ENCODE measurements around the gene PPP6R3.
"Not testable (repeated sequence)": the region's sequence is repeated elsewhere in the genome, so short reads cannot be mapped to it uniquely, and the experiment has no call there.

The PPP6R3 gene

DNA sequence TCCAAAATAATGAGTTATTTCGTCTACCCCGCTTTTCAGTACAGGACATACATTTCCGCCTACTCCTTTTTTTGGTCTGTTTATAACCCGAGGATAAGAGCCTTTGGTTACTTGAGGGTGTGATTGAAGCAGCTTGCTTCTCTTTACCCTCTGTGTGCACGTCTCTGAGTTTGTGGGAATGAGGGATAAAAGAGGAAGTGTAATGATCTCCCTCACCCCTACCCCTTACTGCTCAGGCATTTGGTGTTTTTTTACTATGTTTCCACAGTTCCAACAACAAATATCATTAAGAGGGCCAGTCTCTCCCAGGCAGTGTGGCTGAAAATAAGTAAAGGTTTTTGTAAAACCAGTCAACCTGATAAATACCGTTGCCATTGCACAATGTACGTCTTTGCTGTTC, 140.6 kb downstream of the PPP6R3 start:
- DNase-seq (ENCODE audit: low spot score): no peak

DNA sequence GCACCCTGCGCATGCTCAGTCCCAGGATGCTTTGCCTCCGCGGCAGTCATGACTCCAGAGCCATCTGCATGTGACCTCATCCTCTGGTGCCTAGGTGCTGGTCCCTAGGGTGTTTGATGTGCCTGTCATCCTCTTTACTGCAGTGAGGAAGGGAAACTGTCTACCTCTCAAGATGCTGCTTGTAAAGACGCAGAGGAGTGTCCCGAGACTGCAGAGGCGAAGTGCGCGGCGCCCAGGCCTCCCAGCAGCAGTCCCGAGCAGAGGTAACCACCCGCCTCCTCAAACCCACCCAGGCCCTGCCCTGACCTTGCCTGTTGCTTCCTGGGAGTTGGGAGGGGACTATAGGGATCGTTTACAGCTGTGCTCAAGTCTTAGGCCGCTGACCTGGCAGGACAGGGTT, 149.2 kb downstream of the PPP6R3 start:
- no peak for DNase-seq (ENCODE audit: low spot score)

DNA sequence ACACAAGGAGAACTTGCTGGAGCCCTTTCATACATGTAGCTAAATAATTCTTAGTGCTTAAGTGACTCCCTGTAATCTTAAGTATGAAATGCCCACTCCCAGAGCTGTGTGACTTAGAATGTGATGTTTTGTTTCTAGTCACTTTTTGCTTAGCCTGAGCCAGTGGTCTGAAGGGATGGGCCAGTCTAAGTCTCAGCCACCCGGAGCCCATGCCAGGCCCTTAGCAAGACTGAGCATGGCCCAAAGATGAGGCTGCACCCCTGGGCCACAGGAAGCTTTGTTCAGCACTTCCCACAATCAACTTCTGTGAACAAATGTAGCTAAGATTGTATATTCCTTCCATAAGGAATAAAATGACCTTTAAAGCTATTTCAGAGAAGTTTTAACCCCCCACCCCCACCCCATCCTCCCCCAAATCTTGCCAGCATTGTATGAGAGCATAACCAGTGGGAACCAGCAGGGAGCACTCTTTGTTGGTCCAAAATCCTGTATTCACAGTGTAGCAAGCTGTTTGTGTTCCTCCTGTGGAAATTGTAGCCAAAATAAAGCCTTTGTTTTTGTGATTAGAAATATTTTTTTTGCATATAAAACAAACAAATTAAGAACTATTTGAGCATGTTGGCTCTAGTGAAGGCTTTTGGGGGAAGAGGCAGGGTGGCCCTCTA, 150.0 kb downstream of the PPP6R3 start:
- no peak for DNase-seq (ENCODE audit: low spot score)

DNA sequence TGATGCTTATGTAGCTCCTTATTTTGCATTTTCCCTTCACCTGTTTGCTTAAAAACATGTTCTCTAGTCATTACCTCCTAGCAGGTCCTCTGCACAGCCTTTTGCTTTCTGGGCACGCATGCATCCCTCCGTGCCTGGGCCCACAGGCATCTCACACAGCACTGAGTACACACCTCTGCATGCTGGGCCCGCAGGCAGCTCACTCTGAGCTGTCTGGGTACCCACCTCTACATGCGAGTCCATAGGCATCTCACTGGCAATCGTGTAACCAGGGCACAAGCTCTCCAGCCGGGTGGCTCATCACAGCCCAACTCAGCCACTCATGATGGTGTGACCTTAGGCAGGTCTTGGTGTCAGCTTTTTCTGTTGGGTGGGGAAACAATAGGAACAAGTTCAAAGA, 155.1 kb downstream of the PPP6R3 start:
- DNase-seq (ENCODE audit: low spot score): no peak

DNA sequence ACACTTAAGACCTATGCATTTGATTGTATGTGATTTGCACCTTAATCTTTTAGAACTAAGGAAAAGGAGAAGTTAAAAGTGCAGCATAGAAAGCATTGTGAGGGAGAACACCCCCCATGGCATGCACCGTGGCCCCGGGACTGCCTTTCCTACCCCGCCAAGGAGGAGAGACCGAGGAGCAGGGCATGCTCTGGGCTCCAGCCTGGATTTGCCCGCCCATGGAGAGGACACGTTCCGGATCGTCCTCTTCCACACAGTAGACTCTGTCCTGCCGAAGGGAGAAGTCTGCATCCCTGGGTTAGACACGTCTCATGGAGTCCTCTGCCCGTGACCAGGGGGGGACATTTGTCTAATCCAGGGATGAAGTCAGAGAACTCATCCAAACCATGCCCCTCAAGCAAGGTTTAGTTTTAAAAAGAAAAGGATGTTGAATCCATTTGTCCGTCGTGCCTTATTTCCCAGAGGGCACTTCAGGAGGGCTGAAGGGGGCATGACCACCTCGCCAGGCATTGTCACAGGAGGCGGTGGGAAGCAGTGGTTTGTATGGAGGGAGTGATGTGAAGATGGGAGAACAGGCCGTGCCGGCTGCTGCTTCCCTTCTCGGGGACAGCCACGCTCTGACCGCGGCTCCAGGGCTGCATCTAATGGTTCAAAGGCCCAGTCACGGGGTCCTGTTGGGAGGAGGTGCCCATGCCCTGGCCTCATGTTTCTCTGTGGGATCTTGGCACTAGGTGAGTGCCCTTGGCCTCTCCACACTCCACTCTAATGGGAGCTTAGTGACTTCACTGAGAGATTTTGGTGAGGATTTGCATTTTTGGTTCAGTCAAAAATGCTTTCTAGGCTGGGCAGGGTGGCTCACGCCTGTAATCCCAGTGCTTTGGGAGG, 157.6 kb downstream of the PPP6R3 start:
- no peak for DNase-seq (ENCODE audit: low spot score)

DNA sequence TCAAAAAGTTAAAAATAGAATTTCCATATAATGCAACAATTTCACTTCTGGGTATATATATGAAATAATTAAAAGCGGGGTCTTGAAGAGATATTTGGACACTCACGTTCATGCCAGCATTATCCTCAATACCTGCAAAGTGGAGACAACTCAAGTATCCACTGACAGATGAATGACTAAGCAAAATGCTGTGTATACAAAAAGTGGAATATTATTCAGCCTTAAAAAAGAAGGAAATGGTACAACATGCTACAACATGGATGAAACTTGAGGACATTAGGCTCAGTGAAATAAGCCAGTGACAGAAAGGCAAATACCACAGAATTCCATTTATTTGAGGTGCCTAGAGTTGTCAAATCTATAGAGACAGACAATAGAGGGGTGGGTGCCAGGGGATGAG, 161.3 kb downstream of the PPP6R3 start:
- no peak for DNase-seq (ENCODE audit: low spot score)

DNA sequence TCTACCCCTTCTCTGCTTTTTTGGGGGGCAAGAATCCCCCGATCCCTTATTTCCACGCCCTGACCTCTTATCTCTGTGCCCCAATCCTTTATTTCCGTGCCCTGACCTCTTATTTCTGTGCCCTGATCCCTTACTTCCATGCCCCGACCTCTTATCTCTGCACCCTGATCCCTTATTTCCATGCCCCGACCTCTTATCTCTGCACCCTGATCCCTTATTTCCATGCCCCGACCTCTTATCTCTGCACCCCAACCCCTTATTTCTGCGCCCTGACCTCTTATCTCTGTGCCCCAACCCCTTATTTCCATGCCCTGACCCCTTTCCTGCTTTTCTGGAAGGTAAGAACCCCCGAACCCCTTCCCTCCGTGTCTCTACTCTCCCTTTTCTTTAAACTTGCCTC, 163.2 kb downstream of the PPP6R3 start:
- DNase-seq (ENCODE audit: low spot score): not testable (repeated sequence)

DNA sequence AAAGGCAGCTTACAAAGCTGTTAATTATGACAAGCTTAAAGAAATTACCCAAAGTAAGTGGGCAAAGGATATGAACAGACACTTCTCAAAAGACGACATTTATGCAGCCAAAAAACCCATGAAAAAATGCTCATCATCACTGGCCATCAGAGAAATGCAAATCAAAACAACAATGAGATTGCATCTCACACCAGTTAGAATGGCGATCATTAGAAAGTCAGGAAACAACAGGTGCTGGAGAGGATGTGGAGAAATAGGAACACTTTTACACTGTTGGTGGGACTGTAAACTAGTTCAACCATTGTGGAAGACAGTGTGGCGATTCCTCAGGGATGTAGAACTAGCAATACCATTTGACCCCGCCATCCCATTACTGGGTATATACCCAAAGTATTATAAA, 164.5 kb downstream of the PPP6R3 start:
- not testable (repeated sequence) for DNase-seq (ENCODE audit: low spot score)

DNA sequence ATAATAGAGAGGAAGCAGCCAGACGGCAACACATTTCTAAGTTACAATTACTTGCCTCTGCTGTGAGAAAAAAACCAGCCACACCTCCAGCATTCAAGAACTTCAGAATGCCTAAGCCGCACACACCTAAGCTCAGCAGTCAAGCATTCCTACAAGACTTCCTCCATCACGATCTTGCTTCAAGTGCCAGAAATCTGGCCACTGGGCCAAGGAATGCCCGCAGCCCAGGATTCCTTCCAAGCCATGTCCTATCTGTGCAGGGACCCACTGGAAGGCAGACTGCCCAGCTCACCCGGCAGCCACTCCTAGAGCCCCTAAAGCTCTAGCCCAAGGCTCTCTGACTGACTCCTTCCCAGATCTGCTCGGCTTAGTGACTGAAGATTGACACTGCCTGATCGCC, 165.7 kb downstream of the PPP6R3 start:
- not testable (repeated sequence) for DNase-seq (ENCODE audit: low spot score)

DNA sequence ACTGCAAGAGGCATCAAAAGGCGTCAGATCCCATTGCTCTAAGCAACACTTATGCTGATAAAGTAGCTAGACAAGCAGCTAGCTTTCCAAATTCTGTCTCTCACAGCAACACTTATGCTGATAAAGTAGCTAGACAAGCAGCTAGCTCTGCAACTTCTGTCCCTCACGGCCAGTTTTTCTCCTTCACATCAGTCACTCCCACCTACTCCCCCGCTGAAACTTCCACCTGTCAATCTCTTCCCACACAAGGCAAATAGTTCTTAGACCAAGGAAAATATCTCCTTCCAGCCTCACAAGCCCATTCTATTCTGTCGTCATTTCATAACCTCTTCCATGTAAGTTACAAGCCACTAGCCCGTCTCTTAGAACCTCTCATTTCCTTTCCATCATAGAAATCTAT, 168.3 kb downstream of the PPP6R3 start:
- not testable (repeated sequence) for DNase-seq (ENCODE audit: low spot score)

DNA sequence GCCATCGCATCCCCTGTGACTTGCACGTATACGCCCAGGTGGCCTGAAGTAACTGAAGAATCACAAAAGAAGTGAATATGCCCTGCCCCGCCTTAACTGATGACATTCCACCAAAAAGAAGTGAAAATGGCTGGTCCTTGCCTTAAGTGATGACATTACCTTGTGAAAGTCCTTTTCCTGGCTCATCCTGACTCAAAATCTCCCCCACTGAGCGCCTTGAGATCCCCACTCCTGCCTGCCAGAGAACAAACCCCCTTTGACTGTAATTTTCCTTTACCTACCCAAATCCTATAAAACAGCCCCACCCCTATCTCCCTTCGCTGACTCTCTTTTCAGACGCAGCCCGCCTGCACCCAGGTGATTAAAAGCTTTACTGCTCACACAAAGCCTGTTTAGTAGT, 171.8 kb downstream of the PPP6R3 start:
- DNase-seq (ENCODE audit: low spot score): not testable (repeated sequence)

DNA sequence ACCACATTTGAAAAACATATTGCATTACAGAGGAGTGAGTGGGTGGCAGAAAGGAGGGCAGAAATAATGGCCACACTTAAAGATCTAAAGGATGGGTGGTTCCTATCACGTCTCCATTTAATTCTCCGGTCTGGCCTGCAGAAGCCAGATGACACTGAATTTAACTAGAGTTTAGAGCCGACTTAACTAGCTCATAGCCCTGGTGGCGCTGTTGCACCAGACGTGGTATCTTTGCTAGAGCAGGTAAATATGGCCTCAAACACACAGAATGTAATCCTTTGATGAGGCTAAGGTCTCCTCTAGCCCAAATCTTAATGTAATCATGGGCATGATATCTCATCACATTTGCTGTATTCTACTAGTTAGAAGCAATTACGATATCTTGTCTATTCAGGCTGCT, 172.2 kb downstream of the PPP6R3 start:
- no peak for DNase-seq (ENCODE audit: low spot score)

DNA sequence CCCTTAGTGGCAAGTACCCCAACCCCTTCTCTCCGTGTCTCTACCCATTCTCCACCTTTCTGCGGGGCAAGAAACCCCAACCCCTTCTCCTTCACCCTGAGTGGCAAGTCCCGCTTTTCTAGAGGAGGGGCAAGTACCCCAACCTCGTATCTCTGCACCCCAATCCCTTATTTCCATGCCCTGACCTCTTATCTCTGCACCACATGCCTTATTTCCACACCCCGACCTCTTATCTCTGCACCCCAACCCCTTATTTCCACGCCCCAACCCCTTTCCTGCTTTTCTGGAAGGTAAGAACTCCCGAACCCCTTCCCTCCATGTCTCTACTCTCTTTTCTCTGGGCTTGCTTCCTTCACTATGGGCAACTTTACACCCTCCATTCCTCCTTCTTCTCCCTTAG, 174.1 kb downstream of the PPP6R3 start:
- not testable (repeated sequence) for DNase-seq (ENCODE audit: low spot score)

DNA sequence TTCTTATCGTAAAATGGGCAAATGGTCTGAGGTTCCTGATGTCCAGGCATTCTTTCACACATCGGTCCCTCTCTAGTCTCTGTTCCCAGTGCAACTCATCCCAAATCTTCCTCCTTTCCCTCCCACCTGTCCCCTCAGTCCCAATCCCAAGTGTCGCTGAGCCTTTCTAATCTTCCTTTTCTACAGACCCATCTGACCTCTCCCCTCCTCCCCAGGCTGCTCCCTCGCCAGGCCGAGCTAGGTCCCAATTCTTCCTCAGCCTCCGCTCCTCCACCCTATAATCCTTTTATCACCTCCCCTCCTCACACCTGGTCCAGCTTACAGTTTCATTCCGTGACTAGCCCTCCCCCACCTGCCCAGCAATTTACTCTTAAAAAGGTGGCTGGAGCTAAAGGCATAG, 174.6 kb downstream of the PPP6R3 start:
- DNase-seq (ENCODE audit: low spot score): not testable (repeated sequence)

DNA sequence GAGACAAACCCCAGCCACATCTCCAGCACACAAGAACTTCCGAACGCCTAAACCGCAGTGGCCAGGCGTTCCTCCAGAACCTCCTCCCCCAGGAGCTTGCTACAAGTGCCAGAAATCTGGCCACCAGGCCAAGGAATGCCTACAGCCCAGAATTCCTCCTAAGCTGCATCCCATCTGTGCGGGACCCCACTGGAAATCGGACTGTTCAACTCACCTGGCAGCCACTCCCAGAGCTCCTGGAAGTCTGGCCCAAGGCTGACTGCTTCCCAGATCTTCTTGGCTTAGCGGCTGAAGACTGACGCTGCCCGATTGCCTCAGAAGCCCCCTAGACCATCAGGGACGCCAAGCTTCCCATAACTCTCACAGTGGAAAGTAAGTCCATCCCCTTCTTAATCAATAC, 175.3 kb downstream of the PPP6R3 start:
- not testable (repeated sequence) for DNase-seq (ENCODE audit: low spot score)

DNA sequence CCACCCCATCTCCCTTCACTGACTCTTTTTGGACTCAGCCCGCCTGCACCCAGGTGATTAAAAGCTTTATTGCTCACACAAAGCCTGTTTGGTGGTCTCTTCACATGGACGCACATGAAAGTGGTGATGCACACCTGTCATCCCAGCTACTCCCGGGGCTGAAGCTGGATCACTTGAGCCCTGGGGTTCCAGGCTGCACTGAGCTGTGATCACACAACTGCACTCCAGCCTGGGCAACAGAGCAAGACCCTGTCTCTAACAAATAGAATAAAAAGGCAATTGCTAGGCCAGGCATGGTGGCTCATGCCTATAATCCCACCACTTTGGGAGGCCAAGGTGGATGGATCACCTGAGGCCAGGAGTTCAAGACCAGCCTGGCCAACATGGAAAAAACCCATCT, 178.8 kb downstream of the PPP6R3 start:
- DNase-seq (ENCODE audit: low spot score): not testable (repeated sequence)

DNA sequence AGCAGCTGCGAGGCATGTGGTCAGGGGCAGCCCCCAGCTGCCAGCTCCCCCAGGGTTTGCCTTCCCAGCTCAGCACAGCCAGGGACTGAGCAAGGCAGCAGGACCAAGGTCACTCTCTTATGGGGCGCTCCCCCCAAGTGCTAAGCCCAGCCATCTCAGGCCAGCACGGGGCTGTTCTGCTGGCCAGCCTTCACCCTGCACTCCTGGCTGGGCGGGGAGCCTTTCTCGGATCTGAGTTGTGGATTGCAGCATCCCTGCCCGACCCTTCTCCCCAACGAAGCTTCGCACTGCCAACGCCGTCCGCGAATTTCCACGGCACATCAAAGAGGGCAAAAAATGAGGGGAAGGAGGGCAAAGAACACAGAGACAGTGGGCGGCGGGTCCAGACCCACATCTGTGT, 181.3 kb downstream of the PPP6R3 start:
- no peak for DNase-seq (ENCODE audit: low spot score)

DNA sequence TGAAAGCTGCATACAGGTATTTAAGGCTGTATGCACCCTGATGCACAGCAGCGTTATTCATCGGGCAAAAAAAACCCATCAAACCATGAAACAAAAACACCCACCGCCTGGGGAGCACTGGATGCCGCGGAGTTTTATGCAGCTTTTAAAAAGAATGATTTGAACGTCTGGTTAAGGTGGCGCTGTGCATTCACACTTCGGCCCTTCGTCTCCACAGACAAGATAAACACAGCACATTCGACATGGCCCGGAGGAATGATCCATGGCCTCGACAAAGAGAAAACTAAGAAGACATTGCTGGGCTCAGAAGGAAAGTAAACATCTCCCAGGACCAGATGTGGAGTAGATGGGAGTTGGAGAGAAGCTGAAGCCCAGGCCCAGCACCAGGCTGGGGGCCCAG, 183.0 kb downstream of the PPP6R3 start:
- no peak for DNase-seq (ENCODE audit: low spot score)

DNA sequence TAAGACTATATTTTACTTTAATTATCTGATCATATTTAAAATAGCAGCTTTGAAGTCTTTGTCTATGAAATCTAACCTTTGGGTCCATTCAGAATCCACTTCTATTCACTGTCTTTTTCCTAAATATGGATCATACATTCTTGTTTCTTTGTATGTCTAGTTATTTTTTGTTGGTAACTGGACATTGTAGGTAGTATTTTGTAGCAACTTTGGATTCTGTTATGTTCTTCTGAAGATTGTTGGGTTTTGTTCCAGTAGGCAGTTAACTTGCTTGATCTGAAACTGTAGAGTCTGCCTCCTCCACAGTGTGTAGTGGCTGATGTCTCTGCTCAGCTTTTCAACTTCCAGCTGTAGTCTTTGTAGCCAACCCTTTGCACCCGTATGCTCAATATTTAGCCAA, 186.3 kb downstream of the PPP6R3 start:
- DNase-seq (ENCODE audit: low spot score): no peak

DNA sequence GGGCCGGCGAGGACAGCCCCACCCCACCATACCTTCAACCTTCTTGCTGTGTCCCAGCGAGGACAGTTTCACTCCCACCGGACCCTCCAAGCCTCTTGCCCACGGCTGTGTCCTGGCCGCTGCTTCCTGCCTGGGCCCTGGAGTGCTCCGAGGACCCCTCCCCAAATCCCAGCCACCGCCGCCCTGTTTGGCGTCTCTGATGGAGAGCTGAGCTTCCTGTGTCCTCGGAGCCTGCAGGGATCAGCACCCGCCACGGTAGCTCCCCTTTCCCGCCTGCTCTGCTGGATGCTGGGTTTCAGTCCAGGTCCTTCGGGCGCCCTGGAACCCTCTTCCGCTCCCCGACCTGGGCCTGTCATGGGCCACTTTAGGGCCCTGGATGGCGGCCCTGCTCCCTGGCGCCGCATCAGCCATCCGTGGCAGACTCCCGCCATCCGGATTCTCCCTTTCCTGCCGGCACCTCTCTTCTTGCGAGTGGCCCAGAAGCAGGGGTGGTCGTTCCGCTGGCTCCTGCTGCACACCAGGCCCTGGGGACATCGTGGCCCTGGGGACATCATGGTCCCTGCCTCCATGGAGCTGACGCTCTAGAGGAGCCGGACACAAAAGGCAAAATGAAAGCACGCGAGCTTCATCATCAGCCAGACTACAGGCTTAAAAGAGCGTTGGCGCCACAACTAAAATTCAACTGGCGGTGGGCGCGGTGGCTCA, 189.5 kb downstream of the PPP6R3 start:
- DNase-seq (ENCODE audit: low spot score): no peak

DNA sequence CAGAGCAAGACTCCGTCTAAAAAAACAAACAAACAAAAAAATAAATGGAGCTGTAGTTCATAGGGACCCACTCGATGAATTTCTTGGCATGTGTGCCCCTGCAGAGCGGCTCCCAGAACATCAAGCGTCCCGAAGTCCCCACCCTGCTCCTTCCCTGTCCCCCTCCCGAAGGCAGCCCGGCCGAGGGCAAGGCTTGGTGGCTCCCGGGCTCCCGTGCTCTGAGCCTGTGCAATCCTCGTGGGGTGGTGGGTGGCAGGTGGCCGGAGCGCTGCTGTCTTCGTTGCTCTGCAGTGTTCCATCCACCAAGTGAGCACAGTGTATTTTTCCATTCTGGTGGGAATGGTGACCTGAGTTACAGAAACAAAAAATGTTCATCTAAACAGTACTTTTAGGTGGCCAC, 190.2 kb downstream of the PPP6R3 start:
- no peak for DNase-seq (ENCODE audit: low spot score)

DNA sequence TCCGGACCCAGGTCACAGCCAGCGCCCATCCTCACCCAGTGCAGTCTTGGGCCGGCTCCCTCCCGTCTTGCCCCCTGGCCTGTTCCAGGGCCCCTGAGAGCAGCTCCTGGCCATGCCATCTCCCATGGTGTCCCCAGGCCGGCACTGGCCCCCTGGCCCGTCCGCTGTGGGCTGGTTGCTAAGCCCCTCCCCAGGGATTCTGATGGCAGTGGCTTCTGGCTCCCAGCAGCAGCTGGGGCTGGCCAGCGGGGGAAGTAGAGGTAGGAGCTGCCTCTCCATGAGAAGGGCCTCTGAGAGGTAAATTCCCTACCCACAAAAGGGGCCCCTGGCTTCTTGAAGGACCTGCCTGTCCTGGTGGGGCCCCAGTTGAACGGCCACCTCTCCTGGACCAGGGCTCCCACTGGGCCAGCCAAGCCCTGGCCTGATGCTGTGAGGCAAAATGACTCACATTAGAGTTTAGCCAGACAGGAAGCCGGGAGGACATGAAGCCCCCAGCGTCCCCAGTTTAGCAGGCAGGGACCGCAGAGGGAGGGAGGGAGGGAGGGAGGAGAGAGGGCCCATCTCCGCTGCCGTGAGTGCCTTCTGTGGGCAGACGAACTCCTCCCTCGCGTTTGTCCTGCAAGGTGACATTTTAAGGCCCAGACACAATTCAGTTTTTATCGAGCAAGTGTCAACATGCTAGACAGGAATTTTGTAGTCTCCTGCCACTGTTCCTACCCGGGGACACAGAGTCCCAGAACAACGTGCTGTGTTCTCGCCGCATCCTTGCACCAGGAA, 190.8 kb downstream of the PPP6R3 start:
- no peak for DNase-seq (ENCODE audit: low spot score)
